WI38 (cell line): ENCODE data around the gene PTPRR.
A peak's percentile ranks its signal among the peaks of the same experiment; 100 is the strongest.

Experiments
- H3K4me3 ChIP-seq: 2 replicates; pipeline ENCODE4 v1.5.1; 2011; ENCODE audit warnings: low read depth, mild to moderate bottlenecking, control low read depth, low read length
- CTCF ChIP-seq: IDR thresholded peaks from 2 replicates; pipeline ENCODE4 v1.5.1; 2012; ENCODE audit warnings: low read depth, mild to moderate bottlenecking, control low read depth, low read length

The PTPRR gene

GRCh38 chr12:70627677-70628076 lies 292.9 kb downstream of the PTPRR start:
- no peak overlapping the region for H3K4me3 ChIP-seq
- TF ChIP-seq CTCF, result no peak

DNA sequence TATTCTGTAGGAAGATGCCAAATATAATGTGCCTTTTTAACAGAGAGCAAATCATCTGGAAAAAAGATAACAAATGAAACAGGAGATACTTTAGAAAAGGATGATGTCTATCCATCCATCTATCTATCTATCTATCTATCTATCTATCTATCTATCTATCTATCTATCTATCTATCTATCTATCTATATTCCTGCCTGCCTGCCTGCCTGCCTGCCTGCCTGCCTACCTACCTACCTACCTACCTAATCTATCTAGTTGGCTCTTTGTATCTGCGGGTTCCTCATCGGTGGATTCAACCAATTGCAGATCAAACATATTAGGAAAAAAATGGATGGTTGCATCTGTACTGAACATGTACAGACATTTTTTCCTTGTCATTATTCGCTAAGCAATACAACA lies 294.4 kb downstream of the PTPRR start:
- no peak overlapping the region for H3K4me3 ChIP-seq
- no peak for TF ChIP-seq CTCF

DNA sequence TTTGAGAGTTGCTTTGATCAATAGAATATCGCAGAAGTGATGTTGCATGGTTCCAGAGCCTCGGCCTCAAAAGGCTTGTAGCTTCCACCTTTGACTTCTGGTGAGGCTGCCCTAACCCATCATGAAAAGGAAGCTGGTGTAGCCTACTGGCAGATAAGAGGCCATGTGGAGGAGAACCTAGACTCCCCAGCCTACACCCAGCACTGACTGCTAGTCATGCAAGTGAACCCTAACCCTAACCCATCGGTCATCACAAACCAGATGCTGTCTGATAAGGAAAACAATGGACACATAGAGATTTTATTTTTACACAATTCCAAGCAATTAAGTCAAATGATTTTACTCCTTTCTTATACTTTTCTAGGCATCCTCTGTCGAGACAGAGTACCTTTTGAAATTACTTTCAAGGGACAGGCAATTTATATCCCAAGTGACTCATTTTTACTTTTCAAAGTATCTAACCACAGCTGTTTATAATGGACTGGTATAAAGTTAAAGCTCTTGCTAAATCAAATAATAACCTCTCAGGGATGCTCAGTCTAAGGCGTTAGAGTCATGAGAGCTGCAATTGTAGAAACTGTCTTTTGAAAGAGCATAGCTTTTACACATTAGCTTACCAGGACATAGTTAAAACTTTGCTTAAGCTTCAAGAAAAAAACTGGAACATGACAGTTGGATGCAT lies 300.9 kb downstream of the PTPRR start:
- TF ChIP-seq CTCF, result no peak
- H3K4me3 ChIP-seq, result no peak overlapping the region

DNA sequence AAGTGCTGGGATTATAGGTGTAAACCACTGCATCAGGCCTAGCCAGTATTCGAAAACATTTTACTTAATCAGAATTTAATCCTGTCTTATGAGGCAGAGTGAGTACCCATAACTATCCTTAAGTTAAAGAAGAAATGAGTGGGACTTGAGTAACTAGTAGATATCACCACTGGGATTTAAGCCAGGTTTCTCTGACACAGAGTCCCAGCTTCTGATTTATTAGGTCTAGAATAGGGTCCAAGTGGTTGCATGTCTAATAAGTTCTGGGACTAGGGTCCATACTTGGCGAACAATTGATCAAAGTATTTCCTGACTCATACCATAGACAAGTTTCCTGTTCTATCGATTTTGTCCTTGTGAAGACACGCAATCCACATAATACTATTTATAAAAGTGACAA lies 302.2 kb downstream of the PTPRR start:
- TF ChIP-seq CTCF, result no peak
- H3K4me3 ChIP-seq, result no peak overlapping the region

DNA sequence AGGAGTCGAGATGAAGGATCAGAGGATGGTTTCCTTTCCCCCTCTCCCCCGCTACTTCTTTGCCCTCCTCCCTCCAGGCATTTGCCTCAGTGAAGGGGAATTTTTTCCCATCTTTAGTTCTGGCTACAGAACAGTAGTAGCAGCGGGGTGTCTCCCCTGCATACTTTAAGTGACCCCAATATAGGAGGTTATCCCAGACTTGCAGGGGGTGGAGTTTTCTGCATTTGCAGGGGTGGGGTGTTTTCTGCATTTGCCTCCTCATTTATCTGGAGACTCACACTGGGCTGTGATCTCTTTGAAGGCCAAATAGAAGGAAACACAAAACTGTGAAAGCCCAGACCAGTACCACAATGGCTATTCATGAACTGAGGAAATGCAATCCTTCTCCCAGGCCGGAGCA lies 303.1 kb downstream of the PTPRR start:
- no peak overlapping the region for H3K4me3 ChIP-seq
- no peak for TF ChIP-seq CTCF

- no peak overlapping the region for H3K4me3 ChIP-seq
- TF ChIP-seq CTCF, result no peak
Observed at GRCh38 chr12:70615174-70615866, 305.2 kb downstream of the PTPRR start.

DNA sequence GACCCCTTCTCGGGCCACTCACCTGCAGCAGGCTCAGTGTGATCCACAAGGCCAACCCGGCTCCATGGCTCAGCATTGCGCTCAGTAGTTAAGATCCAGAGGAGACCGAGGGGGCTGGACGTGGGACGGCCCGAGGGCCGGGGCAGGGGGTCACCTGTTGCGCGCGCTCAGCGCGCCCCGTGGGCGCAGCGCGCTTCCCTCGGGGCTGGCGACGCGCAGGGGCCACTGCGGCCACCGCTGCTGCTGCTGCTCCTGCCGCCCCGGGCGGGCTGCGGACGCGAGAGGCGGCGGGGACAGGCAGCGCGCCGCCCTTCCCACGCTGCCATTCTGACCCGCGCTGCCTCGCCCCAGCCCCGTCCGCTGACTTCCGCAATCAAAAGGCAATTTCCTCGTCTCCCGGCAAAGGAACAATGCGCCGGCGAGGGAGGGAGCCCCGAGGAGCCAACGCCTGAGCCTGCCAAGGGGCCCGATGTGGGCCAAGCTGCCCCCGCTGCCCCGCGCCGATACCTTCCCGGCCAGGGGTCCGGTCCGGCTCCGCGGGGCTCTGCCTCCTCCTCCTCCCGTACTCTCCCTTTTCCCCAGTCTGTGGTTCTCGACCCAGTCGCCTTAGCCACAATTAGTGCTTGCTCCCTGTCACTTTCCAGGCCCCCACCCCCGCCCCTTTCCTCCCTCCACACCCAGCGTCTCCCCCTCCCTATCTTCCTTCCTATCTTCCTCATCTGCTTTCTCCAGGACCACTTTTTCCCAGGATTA lies 310.6 kb downstream of the PTPRR start:
- no peak for TF ChIP-seq CTCF
- peak overlapping the region; percentile 34; the same call in 1 of the 2 replicates for H3K4me3 ChIP-seq
